ENCODE data around the gene MRPL3. TPM values are rescaled to one million over a fixed set of nuclear protein-coding genes. Genes with fewer than 3 reads are reported as not detected.

Gene MRPL3
- total and polyA plus RNA-seq, 10 of the 15 experiments (the other 5 are each of a cell fraction or from before 2014, with no cell fraction given), result 91.6 to 307 (median 198) TPM

- BruUV-seq (replicated peaks), result no TSS peak
- ChIA-PET SMC1A (ENCODE audit: uncharacterized antibody, unreplicated experiment) (interaction anchor here (1.4 kb wide), 1 partner anchor 23 kb away, joined by 6 read pairs; no protein-coding TSS in a partner anchor), CTCF (interaction anchor here (1.0 kb wide), 1 partner anchor 497 kb away, joined by 3 read pairs; no protein-coding TSS in a partner anchor), POLR2A (no interaction called here), RAD21 (ENCODE audit: unreplicated experiment) (no interaction called here)
- Histone ChIP-seq H3K27ac (ENCODE audit: control insufficient read depth, insufficient read depth) (no peak overlapping the region), H3K79me2 (ENCODE audit: control insufficient read depth, insufficient read depth, low read length) (no peaks in the 10 kb centered on the region), H3K4me2 (ENCODE audit: control insufficient read depth, insufficient read depth) (no peak overlapping the region), H4K20me1 (ENCODE audit: control insufficient read depth, insufficient read depth) (no peaks in the 10 kb centered on the region), H2AFZ (ENCODE audit: control insufficient read depth, low read depth, low read length) (no peak overlapping the region), H3K36me3 (ENCODE audit: control insufficient read depth in 2 of 2, insufficient read depth in 2 of 2, low read length in 1 of 2) (no peaks in the 10 kb centered on the region), H3K4me3 (no peak overlapping the region), H3K4me1 (ENCODE audit: control insufficient read depth, insufficient read depth, low read length) (no peaks in the 10 kb centered on the region), H3K9ac (ENCODE audit: control insufficient read depth, insufficient read depth, low read length) (no peak overlapping the region), H3K27me3 (replicated peaks in 1 of 2; ENCODE audit: control insufficient read depth in 2 of 2, insufficient read depth in 2 of 2, low read length in 1 of 2) (no peaks in the 10 kb centered on the region; a peak in 2 of 4 replicates), H3K9me3 (replicated peaks; ENCODE audit: control insufficient read depth, insufficient read depth, low read length) (no peaks in the 10 kb centered on the region)
- intact Hi-C loops (cut with micrococcal nuclease; ENCODE audit: unreplicated experiment), result no loop called here
- in situ Hi-C loops (cut with MboI), result no loop called here
- 45% methylated on average over 1 of the region's 1 CpG for WGBS (ENCODE audit: insufficient coverage, insufficient replicate concordance, low lambda C conversion rate, missing lambda C conversion rate)
- FAIRE-seq (no peak), DNase-seq (ENCODE audit: low read depth, low spot score) (no peak), ATAC-seq (no peak)
- TF ChIP-seq GATAD2B (conservative IDR thresholded peaks at IDR 0.05; ENCODE audit: low read depth), result no peak
Observed at GRCh38 chr3:131530843-131531242, 28.1 kb upstream of the MRPL3 start.

GRCh38 chr3:131530388-131530787, 27.6 kb upstream of the MRPL3 start:
- BruUV-seq (replicated peaks), result no TSS peak
- FAIRE-seq, result no peak
- Histone ChIP-seq H3K4me3 (no peak overlapping the region), H3K27me3 (replicated peaks in 1 of 2; ENCODE audit: control insufficient read depth in 2 of 2, insufficient read depth in 2 of 2, low read length in 1 of 2) (no peaks in the 10 kb centered on the region; a peak in 1 of 4 replicates), H3K79me2 (ENCODE audit: control insufficient read depth, insufficient read depth, low read length) (no peaks in the 10 kb centered on the region), H3K9ac (ENCODE audit: control insufficient read depth, insufficient read depth, low read length) (no peak overlapping the region), H3K27ac (ENCODE audit: control insufficient read depth, insufficient read depth) (no peak overlapping the region), H2AFZ (ENCODE audit: control insufficient read depth, low read depth, low read length) (no peak overlapping the region), H3K4me1 (ENCODE audit: control insufficient read depth, insufficient read depth, low read length) (no peaks in the 10 kb centered on the region), H3K36me3 (ENCODE audit: control insufficient read depth in 2 of 2, insufficient read depth in 2 of 2, low read length in 1 of 2) (no peaks in the 10 kb centered on the region), H4K20me1 (ENCODE audit: control insufficient read depth, insufficient read depth) (no peaks in the 10 kb centered on the region), H3K9me3 (replicated peaks; ENCODE audit: control insufficient read depth, insufficient read depth, low read length) (no peaks in the 10 kb centered on the region), H3K4me2 (ENCODE audit: control insufficient read depth, insufficient read depth) (no peak overlapping the region)
- ATAC-seq, result no peak
- TF ChIP-seq USF1 (IDR thresholded peaks at IDR 0.05; ENCODE audit: borderline replicate concordance, extremely low read length, insufficient read depth, low read depth, low read length) (no peak), ATF3 (IDR thresholded peaks at IDR 0.05; ENCODE audit: borderline replicate concordance, extremely low read depth, low read depth, low read length) (no peak), IKZF2 (IDR thresholded peaks at IDR 0.05) (no peak), ZSCAN29 (IDR thresholded peaks at IDR 0.05) (no peak), EZH2 (IDR thresholded peaks at IDR 0.05; ENCODE audit: borderline replicate concordance, control insufficient read depth, low read depth, low read length) (no peak), ZBTB11 (CRISPR knock-in tag; IDR thresholded peaks at IDR 0.05) (no peak)
- 0% methylated on average over 1 of the region's 1 CpG for WGBS (ENCODE audit: insufficient coverage, insufficient replicate concordance, low lambda C conversion rate, missing lambda C conversion rate)
- RAD21 ChIA-PET (ENCODE audit: unreplicated experiment), result no interaction called here
- DNase-seq (ENCODE audit: low read depth, low spot score), result no peak
- SMC1A ChIA-PET (ENCODE audit: uncharacterized antibody, unreplicated experiment), result interaction anchor here (1.4 kb wide), 1 partner anchor 23 kb away, joined by 6 read pairs; no protein-coding TSS in a partner anchor
- intact Hi-C loops (cut with micrococcal nuclease; ENCODE audit: unreplicated experiment), result no loop called here
- CTCF ChIA-PET, result interaction anchor here (1.0 kb wide), 1 partner anchor 497 kb away, joined by 3 read pairs; no protein-coding TSS in a partner anchor
- in situ Hi-C loops (cut with MboI), result no loop called here
- POLR2A ChIA-PET, result interaction anchor here (0.6 kb wide), 1 partner anchor 44 kb away, joined by 3 read pairs; no protein-coding TSS in a partner anchor

Data from GM12878 (cell line).